SH-SY5Y (cell line): Measurements from ENCODE around the gene GPR42.

Experiments used
- GATA2 ChIP-seq: IDR thresholded peaks from 2 replicates; pipeline ENCODE4 v1.6.1; 2011; ENCODE audit warnings: mild to moderate bottlenecking, low read depth, low read length
- GATA3 ChIP-seq: IDR thresholded peaks from 2 replicates; pipeline ENCODE4 v1.6.1; 2011; ENCODE audit warnings: low read depth, mild to moderate bottlenecking, low read length, moderate library complexity

GRCh38 chr19:35351411-35352176, 19.3 kb upstream of the GPR42 start:
- TF ChIP-seq GATA3 (no peak), GATA2 (no peak)
